Measurements from ENCODE around the gene HBQ1.
"Not testable (repeated sequence)": the region's sequence is repeated elsewhere in the genome, so short reads cannot be mapped to it uniquely, and the experiment has no call there.

HBQ1 gene

GRCh38 chr16:162271-162991 lies 17.8 kb upstream of the HBQ1 start:
- no peak for DNase-seq

GRCh38 chr16:163139-163538 lies 17.1 kb upstream of the HBQ1 start:
- not testable (repeated sequence) for DNase-seq

- DNase-seq = not testable (repeated sequence)
Observed at GRCh38 chr16:163696-164095, 16.6 kb upstream of the HBQ1 start.

- not testable (repeated sequence) for DNase-seq
Observed at GRCh38 chr16:164134-164823, 16.0 kb upstream of the HBQ1 start.

GRCh38 chr16:164827-165538 lies 15.3 kb upstream of the HBQ1 start:
- DNase-seq = no peak

- no peak for DNase-seq
Observed at GRCh38 chr16:165539-166374, 14.5 kb upstream of the HBQ1 start, which contains the start of gene HBM. Gene HBM, plus strand, starts transcription at chr16:165978. Its CDS starts 20 bp downstream, at chr16:165998.

- no peak for DNase-seq
Observed at GRCh38 chr16:166375-167121, 13.7 kb upstream of the HBQ1 start.

- no peak for DNase-seq
Observed at GRCh38 chr16:167122-167690, 13.1 kb upstream of the HBQ1 start.

GRCh38 chr16:168424-168823 lies 11.8 kb upstream of the HBQ1 start:
- DNase-seq = peak; percentile 25

- no peak for DNase-seq
Observed at GRCh38 chr16:169014-169413, 11.2 kb upstream of the HBQ1 start.

- DNase-seq = not testable (repeated sequence)
Observed at GRCh38 chr16:170088-170507, 10.2 kb upstream of the HBQ1 start.

- no peak for DNase-seq
Observed at GRCh38 chr16:170788-171187, 9.5 kb upstream of the HBQ1 start.

- DNase-seq = not testable (repeated sequence)
Observed at GRCh38 chr16:172374-172941, 7.8 kb upstream of the HBQ1 start, which contains the start of gene HBA2. Gene HBA2, plus strand, starts transcription at chr16:172876. Its CDS starts 37 bp downstream, at chr16:172913.

GRCh38 chr16:173211-173854 lies 6.9 kb upstream of the HBQ1 start:
- not testable (repeated sequence) for DNase-seq

- DNase-seq = not testable (repeated sequence)
Observed at GRCh38 chr16:173928-174769, 6.1 kb upstream of the HBQ1 start.

- DNase-seq = no peak
Observed at GRCh38 chr16:175011-175949, 5.0 kb upstream of the HBQ1 start.

- DNase-seq = not testable (repeated sequence)
Observed at GRCh38 chr16:176006-176405, 4.3 kb upstream of the HBQ1 start.
